ENCODE results near the gene EGFL6. TPM values are rescaled to one million over a fixed set of nuclear protein-coding genes. Genes with fewer than 3 reads are reported as not detected.

Gene EGFL6
- total and polyA plus RNA-seq, 2 of the 4 experiments (the other 2 are of a cell fraction): not detected

DNA sequence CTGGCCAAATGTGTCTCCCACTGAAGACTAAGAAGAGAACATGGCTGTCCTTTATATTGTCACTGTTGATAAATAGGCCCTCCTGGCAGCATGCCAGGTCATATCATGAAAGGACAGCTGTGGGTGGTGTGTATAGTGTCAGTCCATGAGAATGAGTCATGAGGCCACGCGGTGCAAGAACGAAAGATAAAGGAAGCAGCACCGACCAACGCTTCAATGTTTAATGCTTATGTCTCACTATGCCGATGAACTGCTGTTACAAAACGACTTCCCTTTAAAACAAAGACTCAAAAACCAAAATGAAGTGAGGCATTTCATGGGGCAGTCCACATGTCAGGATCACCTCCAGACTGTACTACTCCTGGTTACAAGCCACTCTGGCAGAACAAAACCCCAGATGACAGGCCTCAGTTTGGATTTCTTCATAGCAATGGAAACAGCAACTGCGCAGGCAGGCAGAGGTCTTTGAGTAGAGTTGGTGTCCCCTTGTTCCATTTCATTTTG, 78.4 kb downstream of the EGFL6 start:
- Histone ChIP-seq H2BK15ac (ENCODE audit: low read depth, low read length) (0 out of 3 replicates have a peak overlapping the region, but pooled peaks have one; percentile 27), H3K23ac (ENCODE audit: low read depth, low read length) (no peak overlapping the region; the same call in 1 of the 2 replicates), H2AK5ac (ENCODE audit: low read depth, low read length) (no peak overlapping the region), H3K18ac (ENCODE audit: low read depth, low read length) (peak overlapping the region; percentile 66), H4K8ac (ENCODE audit: low read depth in 2 of 2, low read length in 2 of 2) (peak overlapping the region in 1 of 2 experiments; percentile 75; a peak in 2 of 4 replicates), H3K27ac (ENCODE audit: insufficient read depth, low read length) (peak overlapping the region; percentile 78; the same call in 1 of the 2 replicates), H4K20me1 (ENCODE audit: insufficient read depth, low read length) (peaks cover 4% of the 10 kb centered on the region; the same call in 1 of the 2 replicates), H3K56ac (ENCODE audit: extremely low read depth, insufficient read depth, low read length) (no peak overlapping the region), H3K4me2 (ENCODE audit: low read depth, low read length) (peak overlapping the region; percentile 64), H3K9ac (ENCODE audit: low read depth, low read length) (peak overlapping the region; percentile 33), H3K4me1 (ENCODE audit: control insufficient read depth, insufficient read depth, low read length) (peaks cover 8% of the 10 kb centered on the region), H3K27me3 (ENCODE audit: control insufficient read depth, insufficient read depth, low read length) (no peaks in the 10 kb centered on the region), H4K5ac (ENCODE audit: low read depth, low read length) (peak overlapping the region; percentile 79), H3K14ac (replicated peaks; ENCODE audit: low read depth, low read length) (peak overlapping the region; percentile 76), H2BK5ac (ENCODE audit: low read depth, low read length, poor library complexity, severe bottlenecking) (peak overlapping the region; percentile 88), H2BK120ac (ENCODE audit: low read depth, low read length) (peak overlapping the region; percentile 89), H3K36me3 (ENCODE audit: control insufficient read depth, insufficient read depth, low read length) (no peaks in the 10 kb centered on the region), H3K4ac (ENCODE audit: low read depth, low read length) (peak overlapping the region; percentile 17), H3K4me3 (ENCODE audit: insufficient read depth, low read depth, low read length) (no peak overlapping the region), H3K79me1 (ENCODE audit: low read depth in 1 of 2, low read length in 2 of 2) (no peaks in the 10 kb centered on the region), H2BK20ac (ENCODE audit: low read depth, low read length) (peak overlapping the region; percentile 85), H4K91ac (ENCODE audit: insufficient read depth, low read depth, low read length) (peak overlapping the region; percentile 86), H3K9me1 (ENCODE audit: insufficient read depth, low read length) (0 out of 2 replicates have a peak, but pooled peaks cover 2% of the 10 kb centered on the region), H3K9me3 (ENCODE audit: control insufficient read depth, insufficient read depth, low read length) (no peaks in the 10 kb centered on the region), H2AFZ (replicated peaks; ENCODE audit: low read length, poor library complexity) (peak overlapping the region; percentile 68), H2AK9ac (replicated peaks; ENCODE audit: low read depth, low read length, poor library complexity) (no peak overlapping the region)
- peak; percentile 89 for DNase-seq
- WGBS, 2 experiments (ENCODE audit: extremely low coverage in 2 of 2, insufficient read length in 1 of 2): 17% methylated on average over 2 of the region's 8 CpGs; no CpG with 5 or more reads in 1 of the 2 experiments
- peak; percentile 48 for ATAC-seq (ENCODE audit: low read depth)
- intact Hi-C loops (cut with micrococcal nuclease) (loop anchor here (5.0 to 10.0 kb wide), 3 partner anchors 125 to 833 kb away; no protein-coding TSS in a partner anchor), dilution Hi-C loops (cut with HindIII; ENCODE audit: low sequenced_read_pairs, unreplicated experiment) (no loop called here), in situ Hi-C loops (cut with MboI; ENCODE audit: low sequenced_read_pairs) (loop anchor here (25.0 kb wide), 1 partner anchor 135 kb away; no protein-coding TSS in a partner anchor)
- TF ChIP-seq FOS (IDR thresholded peaks at IDR 0.05; ENCODE audit: low read depth, low read length) (peak; percentile 65; the same call in 1 of the 2 replicates), RFX5 (IDR thresholded peaks at IDR 0.05; ENCODE audit: low read depth, low read length) (no peak), RAD21 (IDR thresholded peaks at IDR 0.05; ENCODE audit: low read length) (no peak), MXI1 (IDR thresholded peaks at IDR 0.05; ENCODE audit: borderline replicate concordance, low read depth, low read length) (0 out of 2 replicates have a peak, but pooled peaks have one; percentile 19), BHLHE40 (IDR thresholded peaks at IDR 0.05; ENCODE audit: low read depth, low read length) (no peak), MAZ (IDR thresholded peaks at IDR 0.05; ENCODE audit: borderline replicate concordance, low read depth, low read length) (no peak), POLR2A (IDR thresholded peaks at IDR 0.05; ENCODE audit: low read depth, low read length) (no peak), SMC3 (IDR thresholded peaks at IDR 0.05; ENCODE audit: low read depth, low read length) (no peak)
- TF ChIP-seq, protein P1, sequence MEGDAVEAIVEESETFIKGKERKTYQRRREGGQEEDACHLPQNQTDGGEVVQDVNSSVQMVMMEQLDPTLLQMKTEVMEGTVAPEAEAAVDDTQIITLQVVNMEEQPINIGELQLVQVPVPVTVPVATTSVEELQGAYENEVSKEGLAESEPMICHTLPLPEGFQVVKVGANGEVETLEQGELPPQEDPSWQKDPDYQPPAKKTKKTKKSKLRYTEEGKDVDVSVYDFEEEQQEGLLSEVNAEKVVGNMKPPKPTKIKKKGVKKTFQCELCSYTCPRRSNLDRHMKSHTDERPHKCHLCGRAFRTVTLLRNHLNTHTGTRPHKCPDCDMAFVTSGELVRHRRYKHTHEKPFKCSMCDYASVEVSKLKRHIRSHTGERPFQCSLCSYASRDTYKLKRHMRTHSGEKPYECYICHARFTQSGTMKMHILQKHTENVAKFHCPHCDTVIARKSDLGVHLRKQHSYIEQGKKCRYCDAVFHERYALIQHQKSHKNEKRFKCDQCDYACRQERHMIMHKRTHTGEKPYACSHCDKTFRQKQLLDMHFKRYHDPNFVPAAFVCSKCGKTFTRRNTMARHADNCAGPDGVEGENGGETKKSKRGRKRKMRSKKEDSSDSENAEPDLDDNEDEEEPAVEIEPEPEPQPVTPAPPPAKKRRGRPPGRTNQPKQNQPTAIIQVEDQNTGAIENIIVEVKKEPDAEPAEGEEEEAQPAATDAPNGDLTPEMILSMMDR (conservative IDR thresholded peaks at IDR 0.05; ENCODE audit: low read depth, low read length): no peak
- TF ChIP-seq, protein P2, sequence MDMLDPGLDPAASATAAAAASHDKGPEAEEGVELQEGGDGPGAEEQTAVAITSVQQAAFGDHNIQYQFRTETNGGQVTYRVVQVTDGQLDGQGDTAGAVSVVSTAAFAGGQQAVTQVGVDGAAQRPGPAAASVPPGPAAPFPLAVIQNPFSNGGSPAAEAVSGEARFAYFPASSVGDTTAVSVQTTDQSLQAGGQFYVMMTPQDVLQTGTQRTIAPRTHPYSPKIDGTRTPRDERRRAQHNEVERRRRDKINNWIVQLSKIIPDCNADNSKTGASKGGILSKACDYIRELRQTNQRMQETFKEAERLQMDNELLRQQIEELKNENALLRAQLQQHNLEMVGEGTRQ (IDR thresholded peaks at IDR 0.05; ENCODE audit: low read depth, low read length): peak; percentile 71
- TF ChIP-seq, protein P3, sequence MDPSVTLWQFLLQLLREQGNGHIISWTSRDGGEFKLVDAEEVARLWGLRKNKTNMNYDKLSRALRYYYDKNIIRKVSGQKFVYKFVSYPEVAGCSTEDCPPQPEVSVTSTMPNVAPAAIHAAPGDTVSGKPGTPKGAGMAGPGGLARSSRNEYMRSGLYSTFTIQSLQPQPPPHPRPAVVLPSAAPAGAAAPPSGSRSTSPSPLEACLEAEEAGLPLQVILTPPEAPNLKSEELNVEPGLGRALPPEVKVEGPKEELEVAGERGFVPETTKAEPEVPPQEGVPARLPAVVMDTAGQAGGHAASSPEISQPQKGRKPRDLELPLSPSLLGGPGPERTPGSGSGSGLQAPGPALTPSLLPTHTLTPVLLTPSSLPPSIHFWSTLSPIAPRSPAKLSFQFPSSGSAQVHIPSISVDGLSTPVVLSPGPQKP (IDR thresholded peaks at IDR 0.05; ENCODE audit: borderline replicate concordance, low read depth, low read length): no peak
- POLR2A ChIA-PET (ENCODE audit: unreplicated experiment): no interaction called here
- CTCF ChIA-PET: no interaction called here
- BruUV-seq (replicated peaks): no TSS peak

All from IMR-90 (cell line).